ENCODE data around the gene PKMYT1.

Gene PKMYT1

GRCh38 chr16:2980227-2981176, at the start of gene PKMYT1:
Gene PKMYT1, minus strand, starts transcription at chr16:2980446. Its CDS starts 789 bp downstream, at chr16:2979657.
- DNase-seq, result peak; percentile 42

GRCh38 chr16:3029491-3030221, 49.4 kb upstream of the PKMYT1 start:
- DNase-seq, result no peak

- DNase-seq, result no peak
Observed at GRCh38 chr16:3028716-3029319, 48.6 kb upstream of the PKMYT1 start.

GRCh38 chr16:3027983-3028715, 47.9 kb upstream of the PKMYT1 start:
- DNase-seq, result peak; percentile 55

- DNase-seq, result no peak
Observed at GRCh38 chr16:3027489-3027795, 47.2 kb upstream of the PKMYT1 start.

GRCh38 chr16:3026609-3027488, 46.6 kb upstream of the PKMYT1 start:
- no peak for DNase-seq

- no peak for DNase-seq
Observed at GRCh38 chr16:3026003-3026378, 45.7 kb upstream of the PKMYT1 start.

- DNase-seq, result no peak
Observed at GRCh38 chr16:3025032-3026002, 45.1 kb upstream of the PKMYT1 start.

GRCh38 chr16:3023669-3024478, 43.6 kb upstream of the PKMYT1 start, which contains the start of the genes HCFC1R1 and THOC6:
Gene HCFC1R1, minus strand, starts transcription at chr16:3023942. Its CDS starts 1 bp downstream, at chr16:3023941.
Gene THOC6, plus strand, starts transcription at chr16:3024035. Its CDS starts 292 bp downstream, at chr16:3024327.
- peak; percentile 89 for DNase-seq

GRCh38 chr16:3023415-3023668, 43.1 kb upstream of the PKMYT1 start:
- peak; percentile 31 for DNase-seq

- no peak for DNase-seq
Observed at GRCh38 chr16:3022684-3023414, 42.6 kb upstream of the PKMYT1 start.

GRCh38 chr16:3022208-3022683, 42.0 kb upstream of the PKMYT1 start:
- no peak for DNase-seq

GRCh38 chr16:3021449-3022207, 41.4 kb upstream of the PKMYT1 start:
- DNase-seq, result peak; percentile 37

- DNase-seq, result no peak
Observed at GRCh38 chr16:3020604-3021448, 40.6 kb upstream of the PKMYT1 start.

GRCh38 chr16:3020247-3020603, 40.0 kb upstream of the PKMYT1 start, which contains the start of gene TNFRSF12A:
Gene TNFRSF12A, plus strand, starts transcription at chr16:3020368. Its CDS starts 30 bp downstream, at chr16:3020398.
- DNase-seq, result no peak

GRCh38 chr16:3019594-3020246, 39.5 kb upstream of the PKMYT1 start:
- no peak for DNase-seq

All from NCI-H1694 (cell line).